GM03348 (cell line): Measurements from ENCODE around the gene HIGD1A.
A peak's percentile ranks its signal among the peaks of the same experiment; 100 is the strongest.

Experiments used
- DNase-seq: peaks from one replicate; pipeline ENCODE4 v3.0.0; 2012; ENCODE audit warnings: low spot score

HIGD1A gene

GRCh38 chr3:42804106-42804830 lies at the start of gene HIGD1A:
HIGD1A (minus strand) TSS chr3:42804490; CDS start chr3:42794253, 10,237 bp downstream.
- peak; percentile 99 for DNase-seq

GRCh38 chr3:42853739-42854302 lies 49.5 kb upstream of the HIGD1A start:
- DNase-seq = no peak

- DNase-seq = no peak
These were observed 48.8 kb upstream of the HIGD1A start for GRCh38 chr3:42853056-42853455.

- DNase-seq = peak; percentile 30
These were observed 48.2 kb upstream of the HIGD1A start for GRCh38 chr3:42852441-42852840.

- no peak for DNase-seq
These were observed 47.0 kb upstream of the HIGD1A start for GRCh38 chr3:42851228-42851834.

- no peak for DNase-seq
These were observed 46.0 kb upstream of the HIGD1A start for GRCh38 chr3:42850263-42850662.

- DNase-seq = no peak
These were observed 44.7 kb upstream of the HIGD1A start for GRCh38 chr3:42849017-42849416.

GRCh38 chr3:42847731-42848130 lies 43.4 kb upstream of the HIGD1A start:
- DNase-seq = no peak

- DNase-seq = no peak
These were observed 42.6 kb upstream of the HIGD1A start for GRCh38 chr3:42846685-42847522.

GRCh38 chr3:42844815-42845214 lies 40.5 kb upstream of the HIGD1A start:
- no peak for DNase-seq

GRCh38 chr3:42844412-42844713 lies 40.1 kb upstream of the HIGD1A start:
- no peak for DNase-seq

GRCh38 chr3:42843713-42844411 lies 39.6 kb upstream of the HIGD1A start:
- DNase-seq = no peak

GRCh38 chr3:42841332-42841731 lies 37.0 kb upstream of the HIGD1A start:
- DNase-seq = no peak

GRCh38 chr3:42839616-42840015 lies 35.3 kb upstream of the HIGD1A start:
- DNase-seq = peak; percentile 85

- DNase-seq = no peak
These were observed 34.3 kb upstream of the HIGD1A start for GRCh38 chr3:42838571-42838970.

GRCh38 chr3:42836150-42837123 lies 32.1 kb upstream of the HIGD1A start:
- DNase-seq = no peak

- DNase-seq = peak; percentile 53
These were observed 27.0 kb upstream of the HIGD1A start for GRCh38 chr3:42831321-42831713.

- peak; percentile 24 for DNase-seq
These were observed 26.4 kb upstream of the HIGD1A start for GRCh38 chr3:42830437-42831320.

GRCh38 chr3:42829628-42830436 lies 25.5 kb upstream of the HIGD1A start:
- no peak for DNase-seq
